ENCODE results near the gene HRH1.
"Not testable (repeated sequence)": the region's sequence is repeated elsewhere in the genome, so short reads cannot be mapped to it uniquely, and the experiment has no call there.

Gene HRH1

GRCh38 chr3:11239796-11240195, 85.5 kb downstream of the HRH1 start:
- DNase-seq (ENCODE audit: low read depth in 2 of 2), result no peak

- DNase-seq (ENCODE audit: low read depth in 2 of 2), result peak in 1 of 2 donors; percentile 8
Measured at GRCh38 chr3:11240496-11240895, 86.2 kb downstream of the HRH1 start.

DNA sequence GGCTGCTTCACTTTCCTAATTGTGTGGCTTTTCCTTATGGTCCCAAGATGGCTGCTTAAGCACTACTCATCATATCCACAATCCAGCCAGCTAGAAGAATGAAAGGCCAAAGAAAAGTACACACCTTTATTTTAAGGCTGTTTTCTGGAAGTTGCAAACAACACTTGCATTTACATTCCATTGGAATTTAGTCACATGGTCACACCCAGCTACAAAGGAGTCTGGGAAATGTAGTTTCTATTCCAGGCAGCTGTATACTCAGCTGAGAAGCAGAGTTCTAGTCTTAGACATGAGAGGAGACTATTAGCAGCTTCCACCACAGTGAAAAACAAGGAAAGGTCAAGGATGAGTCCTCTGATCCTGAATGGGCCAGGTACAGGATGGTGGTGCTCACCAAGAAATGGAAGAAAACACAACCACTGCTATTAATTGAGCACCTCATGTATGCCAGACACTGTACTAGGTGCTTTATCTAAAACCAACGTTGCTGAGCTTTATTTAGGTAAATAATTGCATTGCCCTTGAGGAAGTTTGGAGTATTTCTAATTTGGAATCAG, 89.9 kb downstream of the HRH1 start:
- DNase-seq (ENCODE audit: low read depth in 2 of 2), result no peak

DNA sequence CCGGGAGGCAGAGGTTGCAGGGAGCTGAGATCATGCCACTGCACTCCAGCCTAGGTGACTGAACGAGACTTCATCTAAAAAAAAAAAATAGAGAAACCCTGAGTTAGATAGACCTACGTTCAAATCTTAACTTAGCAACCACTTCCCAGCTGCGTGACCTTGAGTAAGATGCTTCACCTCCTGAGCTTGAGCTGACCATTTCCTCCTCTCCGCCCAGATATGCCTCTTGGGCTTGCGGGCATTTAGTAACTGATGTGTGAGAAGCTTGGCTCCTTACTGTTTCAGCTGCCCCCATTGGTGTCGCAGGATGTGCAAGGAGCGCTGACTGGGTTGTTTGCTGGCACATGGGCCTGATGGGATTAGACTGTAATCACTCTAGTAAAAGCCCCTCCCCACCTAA, 91.0 kb downstream of the HRH1 start:
- DNase-seq (ENCODE audit: low read depth in 2 of 2), result no peak

DNA sequence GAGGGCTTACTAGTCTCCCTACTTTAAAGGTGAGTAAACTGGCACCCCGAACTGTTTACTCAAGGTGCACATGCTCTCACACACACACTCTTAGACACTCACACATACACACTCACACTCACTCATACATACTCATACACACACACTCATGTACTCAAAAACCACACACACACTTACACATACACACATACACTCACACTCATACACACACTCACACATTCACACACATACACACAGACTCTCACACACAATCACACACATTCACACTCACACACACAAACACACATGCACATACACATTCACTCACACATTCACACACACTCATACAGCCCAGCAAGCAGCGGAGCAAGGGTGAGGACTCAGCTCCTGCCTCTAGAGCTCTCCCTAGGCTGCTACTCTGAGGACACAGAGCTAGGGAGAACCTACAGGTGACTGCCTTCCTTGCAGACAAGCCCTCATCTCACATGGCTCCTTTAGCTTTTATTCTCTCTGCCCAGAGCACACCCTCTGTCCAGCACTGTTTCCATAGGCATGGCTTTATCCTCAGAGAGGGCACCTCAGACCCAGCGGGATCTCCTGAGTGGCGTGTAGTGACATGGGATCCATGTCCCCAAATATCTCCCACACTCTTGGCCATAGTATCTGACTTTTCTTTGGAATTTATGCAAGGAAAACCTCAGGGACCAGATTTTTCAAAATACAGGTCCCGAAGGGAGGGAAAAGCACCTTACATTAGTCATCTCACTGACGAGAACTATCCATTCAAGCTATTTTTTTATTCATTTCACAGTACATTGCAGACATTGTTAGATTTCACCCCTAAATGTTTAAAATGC, 91.8 kb downstream of the HRH1 start:
- DNase-seq (ENCODE audit: low read depth in 2 of 2), result no peak

- no peak for DNase-seq (ENCODE audit: low read depth in 2 of 2)
Measured at GRCh38 chr3:11246663-11246970, 92.3 kb downstream of the HRH1 start.

DNA sequence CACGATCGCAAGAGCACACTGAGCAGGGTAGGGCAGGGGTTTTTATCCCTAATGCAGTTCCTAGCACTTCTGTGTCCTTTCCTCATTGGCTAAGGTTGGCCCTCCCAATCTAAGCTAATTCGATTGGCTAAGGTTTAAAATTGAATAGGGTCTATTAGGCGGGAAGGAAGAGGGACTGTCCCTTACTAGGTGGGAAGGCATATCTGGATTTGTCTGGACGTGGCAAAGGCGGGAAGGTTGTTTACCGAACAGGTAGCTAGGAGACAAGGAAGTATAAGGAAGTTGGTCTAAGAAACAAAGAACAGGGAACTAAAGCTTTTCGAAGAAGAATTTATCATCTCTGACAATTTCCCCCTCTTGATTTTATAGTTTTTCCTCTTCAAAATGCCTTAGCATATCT, 93.1 kb downstream of the HRH1 start:
- no peak for DNase-seq (ENCODE audit: low read depth in 2 of 2)

- no peak for DNase-seq (ENCODE audit: low read depth in 2 of 2)
Measured at GRCh38 chr3:11248596-11248995, 94.3 kb downstream of the HRH1 start.

GRCh38 chr3:11250902-11251806, 96.9 kb downstream of the HRH1 start:
- DNase-seq (ENCODE audit: low read depth in 2 of 2), result no peak

GRCh38 chr3:11251807-11252176, 97.5 kb downstream of the HRH1 start:
- no peak for DNase-seq (ENCODE audit: low read depth in 2 of 2)

DNA sequence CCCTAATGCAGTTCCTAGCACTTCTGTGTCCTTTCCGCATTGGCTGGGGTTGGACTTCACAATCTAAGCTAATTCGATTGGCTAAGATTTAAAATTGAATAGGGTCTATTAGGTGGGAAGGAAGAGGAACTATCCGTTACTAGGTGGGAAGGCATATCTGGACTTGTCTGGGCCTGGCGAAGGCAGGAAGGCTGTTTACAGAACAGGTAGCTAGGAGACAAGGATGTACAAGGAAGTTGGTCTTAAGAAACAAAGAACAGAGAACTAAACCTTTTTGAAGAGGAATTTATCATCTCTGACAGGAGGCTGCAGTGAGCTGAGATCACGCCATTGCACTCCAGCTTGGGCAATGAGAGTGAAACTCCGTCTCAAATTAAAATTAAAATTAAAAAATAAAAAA, 100.6 kb downstream of the HRH1 start:
- DNase-seq (ENCODE audit: low read depth in 2 of 2), result no peak

DNA sequence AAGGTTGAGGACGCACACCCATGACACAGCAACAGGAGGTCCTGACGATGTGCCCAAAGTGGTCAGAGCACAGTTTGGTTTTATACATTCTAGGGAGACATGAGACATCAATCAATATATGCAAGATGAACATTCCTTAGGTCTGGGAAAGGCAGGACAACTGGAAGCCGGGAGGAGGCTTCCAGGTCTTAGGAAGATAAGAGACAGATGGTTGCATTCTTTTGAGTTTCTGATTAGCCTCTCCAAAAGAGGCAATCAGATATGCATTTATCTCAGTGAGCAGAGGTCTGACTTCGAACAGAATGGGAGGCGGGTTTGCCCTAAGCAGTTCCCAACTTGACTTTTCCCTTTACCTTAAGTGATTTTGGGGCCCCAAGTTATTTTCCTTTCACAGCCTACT, 101.2 kb downstream of the HRH1 start:
- not testable (repeated sequence) for DNase-seq (ENCODE audit: low read depth in 2 of 2)

DNA sequence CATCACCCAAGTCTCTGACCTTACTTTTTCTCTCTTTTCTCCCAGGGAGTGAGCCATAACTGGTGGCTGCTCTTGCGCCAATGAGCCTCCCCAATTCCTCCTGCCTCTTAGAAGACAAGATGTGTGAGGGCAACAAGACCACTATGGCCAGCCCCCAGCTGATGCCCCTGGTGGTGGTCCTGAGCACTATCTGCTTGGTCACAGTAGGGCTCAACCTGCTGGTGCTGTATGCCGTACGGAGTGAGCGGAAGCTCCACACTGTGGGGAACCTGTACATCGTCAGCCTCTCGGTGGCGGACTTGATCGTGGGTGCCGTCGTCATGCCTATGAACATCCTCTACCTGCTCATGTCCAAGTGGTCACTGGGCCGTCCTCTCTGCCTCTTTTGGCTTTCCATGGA, 104.7 kb downstream of the HRH1 start:
- no peak for DNase-seq (ENCODE audit: low read depth in 2 of 2)

GRCh38 chr3:11260460-11260859, 106.2 kb downstream of the HRH1 start:
- no peak for DNase-seq (ENCODE audit: low read depth in 2 of 2)

DNA sequence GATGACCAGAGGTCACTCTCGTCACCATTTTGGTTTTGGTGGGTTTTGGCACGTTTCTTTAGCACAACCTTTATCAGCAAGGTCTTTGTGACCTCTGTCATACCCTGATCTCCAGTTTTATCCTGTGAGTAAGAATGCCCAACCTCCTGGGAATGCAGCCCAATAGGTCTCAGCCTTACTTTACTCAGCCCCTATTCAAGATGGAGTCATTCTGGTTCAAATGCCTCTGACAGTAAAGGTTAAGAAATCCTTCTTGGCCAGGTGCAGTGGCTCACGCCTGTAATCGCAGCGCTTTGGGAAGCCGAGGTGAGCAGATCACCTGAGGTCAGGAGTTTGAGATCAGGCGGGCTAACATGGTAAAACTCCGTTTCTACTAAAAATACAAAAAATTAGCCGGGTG, 114.7 kb downstream of the HRH1 start:
- DNase-seq (ENCODE audit: low read depth in 2 of 2), result no peak

- DNase-seq (ENCODE audit: low read depth in 2 of 2), result peak; percentile 97
Measured at GRCh38 chr3:11271986-11272904, 118.0 kb downstream of the HRH1 start, which contains the start of gene ATG7. Gene ATG7, plus strand, starts transcription at chr3:11272397. Its CDS starts 26,299 bp downstream, at chr3:11298696.

GRCh38 chr3:11272906-11273574, 118.7 kb downstream of the HRH1 start:
- no peak for DNase-seq (ENCODE audit: low read depth in 2 of 2)

DNA sequence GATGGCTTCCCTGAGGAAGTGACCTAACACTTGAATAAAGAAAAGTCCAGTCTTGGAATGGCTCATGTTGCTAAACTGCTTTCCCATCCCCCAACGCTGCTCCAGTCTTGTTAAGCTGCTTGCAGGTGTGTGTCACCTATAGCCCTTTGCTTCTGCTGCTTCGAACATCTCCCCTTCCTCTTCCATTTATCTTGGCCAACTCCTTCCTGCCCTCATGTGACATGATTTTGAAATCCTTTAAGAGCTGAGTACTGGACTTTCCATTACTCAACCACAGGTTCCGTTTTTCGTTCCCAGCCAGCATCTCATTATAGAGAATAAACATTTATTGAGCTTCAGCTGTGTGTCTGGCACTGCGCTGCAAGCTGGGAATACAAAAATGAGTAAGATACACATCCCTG, 119.6 kb downstream of the HRH1 start:
- no peak for DNase-seq (ENCODE audit: low read depth in 2 of 2)

DNA sequence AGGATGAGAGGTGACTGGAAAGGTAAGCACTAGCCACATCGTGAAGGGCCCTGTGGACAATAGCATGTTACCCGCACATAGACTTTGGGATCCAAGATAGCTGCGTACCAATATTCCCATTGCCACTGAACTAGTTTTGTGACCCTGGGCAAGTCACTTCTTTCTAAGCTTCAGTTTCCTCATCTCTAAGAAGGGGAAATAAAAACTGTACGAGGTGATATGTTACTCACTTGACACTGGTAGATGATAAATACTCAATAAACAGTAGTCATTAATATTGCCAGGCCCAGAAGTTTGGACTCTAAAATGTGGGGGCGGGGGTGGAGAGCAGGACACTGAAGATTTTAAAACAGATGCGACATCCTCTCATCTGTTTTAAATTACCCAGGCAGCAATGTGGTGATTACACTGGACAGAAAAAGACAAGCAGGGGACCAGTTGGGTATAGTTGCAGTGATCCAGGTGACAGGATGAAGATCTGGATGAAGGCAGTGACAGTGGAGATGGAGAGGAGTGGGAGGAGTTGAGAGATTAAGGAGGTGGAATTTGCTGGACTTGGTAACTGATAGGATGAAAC, 120.4 kb downstream of the HRH1 start:
- no peak for DNase-seq (ENCODE audit: low read depth in 2 of 2)

DNA sequence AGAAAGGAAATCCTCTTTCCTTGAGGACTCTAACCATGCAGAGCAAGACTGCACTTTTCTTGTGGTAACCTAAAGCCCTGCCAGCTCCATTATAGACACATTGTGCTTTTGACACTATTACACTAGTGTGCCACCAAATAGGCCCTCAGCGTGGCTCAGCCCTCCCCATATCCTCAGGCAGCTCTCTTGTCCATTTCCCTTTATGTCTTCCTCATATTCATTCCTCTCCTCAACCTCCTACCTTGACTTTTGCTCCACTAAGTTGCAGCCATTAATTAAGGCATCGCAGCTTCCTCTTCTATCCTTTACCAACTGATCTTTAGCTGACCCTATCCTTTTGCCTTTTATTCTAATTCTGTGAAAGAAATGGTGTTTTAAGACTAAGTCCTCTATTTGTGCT, 121.6 kb downstream of the HRH1 start:
- no peak for DNase-seq (ENCODE audit: low read depth in 2 of 2)

DNA sequence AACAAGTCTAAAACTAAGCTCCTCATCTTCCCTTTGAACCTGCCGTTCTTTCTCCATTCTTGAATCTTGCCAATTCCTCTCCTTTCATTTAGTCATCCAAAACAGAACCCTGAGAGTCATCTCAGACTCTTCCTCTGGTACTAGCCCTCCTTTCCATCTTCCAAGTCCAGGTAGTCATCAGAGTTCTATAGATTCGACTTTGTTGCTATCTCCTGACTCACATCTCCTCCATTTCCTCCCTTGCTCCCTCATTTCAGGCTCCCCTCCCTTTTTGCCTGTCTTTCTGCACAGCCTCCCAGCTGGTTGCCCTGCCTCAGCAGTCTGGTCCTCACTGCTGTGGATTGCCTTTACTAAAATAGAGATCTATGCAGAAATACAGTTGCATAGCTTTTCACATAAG, 122.6 kb downstream of the HRH1 start:
- DNase-seq (ENCODE audit: low read depth in 2 of 2), result no peak
